ENCODE measurements around the gene TLN1.

Gene TLN1

GRCh38 chr9:35760651-35761050 is 28.7 kb upstream of the TLN1 start:
- no peak for DNase-seq (ENCODE audit: extremely low read depth, low read depth)
- TF ChIP-seq, protein P1, sequence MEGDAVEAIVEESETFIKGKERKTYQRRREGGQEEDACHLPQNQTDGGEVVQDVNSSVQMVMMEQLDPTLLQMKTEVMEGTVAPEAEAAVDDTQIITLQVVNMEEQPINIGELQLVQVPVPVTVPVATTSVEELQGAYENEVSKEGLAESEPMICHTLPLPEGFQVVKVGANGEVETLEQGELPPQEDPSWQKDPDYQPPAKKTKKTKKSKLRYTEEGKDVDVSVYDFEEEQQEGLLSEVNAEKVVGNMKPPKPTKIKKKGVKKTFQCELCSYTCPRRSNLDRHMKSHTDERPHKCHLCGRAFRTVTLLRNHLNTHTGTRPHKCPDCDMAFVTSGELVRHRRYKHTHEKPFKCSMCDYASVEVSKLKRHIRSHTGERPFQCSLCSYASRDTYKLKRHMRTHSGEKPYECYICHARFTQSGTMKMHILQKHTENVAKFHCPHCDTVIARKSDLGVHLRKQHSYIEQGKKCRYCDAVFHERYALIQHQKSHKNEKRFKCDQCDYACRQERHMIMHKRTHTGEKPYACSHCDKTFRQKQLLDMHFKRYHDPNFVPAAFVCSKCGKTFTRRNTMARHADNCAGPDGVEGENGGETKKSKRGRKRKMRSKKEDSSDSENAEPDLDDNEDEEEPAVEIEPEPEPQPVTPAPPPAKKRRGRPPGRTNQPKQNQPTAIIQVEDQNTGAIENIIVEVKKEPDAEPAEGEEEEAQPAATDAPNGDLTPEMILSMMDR (IDR thresholded peaks at IDR 0.05; ENCODE audit: low read depth, low read length): no peak

DNA sequence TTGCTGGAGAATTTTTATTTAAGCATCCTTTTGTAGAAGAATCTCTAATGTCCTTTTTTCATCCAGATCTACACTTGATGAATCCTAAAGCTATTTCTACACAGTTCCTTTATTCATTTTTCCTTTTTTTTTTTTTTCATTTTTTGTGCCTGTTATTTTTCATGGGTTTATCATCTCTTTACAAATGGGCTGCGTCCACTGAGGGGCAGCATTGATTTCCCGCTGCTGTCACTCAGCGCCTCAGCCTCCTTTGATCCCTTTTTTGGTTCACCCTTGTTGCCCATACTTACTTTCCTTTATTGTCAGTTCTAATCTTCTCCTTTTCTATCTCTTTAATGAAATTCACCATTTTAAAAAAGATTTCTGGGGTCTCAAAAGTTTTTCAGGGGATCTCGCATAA is 27.8 kb upstream of the TLN1 start:
- TF ChIP-seq, protein P1 (IDR thresholded peaks at IDR 0.05; ENCODE audit: low read depth, low read length): no peak
- no peak for DNase-seq (ENCODE audit: extremely low read depth, low read depth)

- no peak for DNase-seq (ENCODE audit: extremely low read depth, low read depth)
- TF ChIP-seq, protein P1 (IDR thresholded peaks at IDR 0.05; ENCODE audit: low read depth, low read length): no peak
Observed at GRCh38 chr9:35758475-35759050, 26.6 kb upstream of the TLN1 start.

- TF ChIP-seq, protein P1 (IDR thresholded peaks at IDR 0.05; ENCODE audit: low read depth, low read length): no peak
- no peak for DNase-seq (ENCODE audit: extremely low read depth, low read depth)
Observed at GRCh38 chr9:35757892-35758275, 25.9 kb upstream of the TLN1 start.

DNA sequence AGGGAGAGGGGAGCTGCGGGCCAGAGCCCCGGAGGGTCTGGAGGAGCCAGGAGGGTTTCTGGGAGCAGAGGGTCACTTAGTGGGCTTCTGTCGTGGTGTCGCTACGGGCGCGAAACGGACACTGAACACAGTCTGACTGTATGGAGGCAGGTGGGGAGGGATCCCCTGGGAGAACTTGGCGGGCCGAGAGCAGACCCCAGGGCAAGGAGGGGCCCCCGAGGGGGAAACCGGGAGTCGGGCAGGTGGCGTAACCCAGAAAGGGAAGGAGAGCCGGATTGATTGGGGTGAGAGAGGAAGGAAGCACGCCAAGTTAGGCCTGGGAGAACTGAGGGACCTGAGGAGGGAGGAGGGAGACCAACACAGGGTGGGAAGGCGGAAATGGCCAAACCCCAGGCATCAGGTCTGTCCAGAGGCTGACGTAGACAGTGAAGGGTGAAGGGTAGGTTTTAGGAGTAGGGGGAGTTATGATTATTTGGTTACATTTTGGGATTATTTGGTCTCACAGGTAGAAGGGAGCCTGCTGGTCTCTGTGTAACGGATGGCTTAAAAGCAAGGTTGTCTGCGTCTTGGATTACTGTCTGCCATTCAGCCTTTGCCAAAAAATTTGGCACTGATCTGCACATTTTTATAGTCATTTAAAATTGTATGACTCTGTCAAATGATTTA is 25.4 kb upstream of the TLN1 start:
- TF ChIP-seq, protein P1 (IDR thresholded peaks at IDR 0.05; ENCODE audit: low read depth, low read length): no peak
- no peak for DNase-seq (ENCODE audit: extremely low read depth, low read depth)

GRCh38 chr9:35756275-35757225 is 24.6 kb upstream of the TLN1 start:
- DNase-seq (ENCODE audit: extremely low read depth, low read depth): no peak
- TF ChIP-seq, protein P1 (IDR thresholded peaks at IDR 0.05; ENCODE audit: low read depth, low read length): peak; percentile 57

- TF ChIP-seq, protein P1 (IDR thresholded peaks at IDR 0.05; ENCODE audit: low read depth, low read length): no peak
- DNase-seq (ENCODE audit: extremely low read depth, low read depth): no peak
Observed at GRCh38 chr9:35755071-35755470, 23.1 kb upstream of the TLN1 start.
